ENCODE measurements around the gene RELL1. TPM values are rescaled to one million over a fixed set of nuclear protein-coding genes. Genes with fewer than 3 reads are reported as not detected.

Gene RELL1
- total RNA-seq, 1 experiment from 2014 or later, result 45.3 TPM

DNA sequence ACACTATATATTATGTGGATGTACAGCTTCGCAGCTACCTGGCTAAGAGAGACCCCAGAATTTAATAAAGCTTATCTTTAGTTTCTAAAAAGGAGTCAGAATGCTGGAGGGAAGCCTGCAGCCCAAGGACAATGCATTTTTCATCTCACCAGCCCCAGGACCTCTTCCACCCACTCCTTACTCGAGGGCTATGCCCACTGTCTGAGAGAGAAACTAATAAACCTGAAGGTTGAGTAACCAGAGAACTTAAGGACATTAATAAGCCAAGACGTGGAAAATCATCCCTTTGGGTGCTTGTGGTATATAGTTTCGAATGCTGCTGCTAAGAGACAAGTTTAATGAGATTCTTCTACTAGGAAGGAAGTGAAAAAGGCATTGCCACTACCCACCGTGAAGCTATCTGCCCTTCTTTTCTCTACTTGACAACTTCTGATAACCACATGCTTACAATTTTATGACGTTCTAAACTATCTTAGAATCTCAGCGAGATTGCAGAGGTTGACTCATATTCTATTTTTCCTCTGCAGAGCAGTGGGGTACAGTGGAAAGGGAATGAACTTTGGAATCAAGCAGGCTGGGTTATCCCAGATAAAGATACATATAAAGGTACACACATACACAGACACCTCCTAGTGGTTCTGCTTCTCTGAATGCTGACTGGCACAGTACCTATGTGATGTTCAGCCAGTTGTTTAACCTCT lies 3.3 kb downstream of the RELL1 start:
- POLR2A ChIA-PET, result no interaction called here
- Mint-ChIP-seq H3K36me3 (ENCODE audit: insufficient read depth, unreplicated experiment) (peaks cover 27% of the 10 kb centered on the region), H3K27ac (ENCODE audit: unreplicated experiment) (peak overlapping the region; percentile 74), H3K9me3 (ENCODE audit: unreplicated experiment) (no peaks in the 10 kb centered on the region), H3K4me3 (ENCODE audit: unreplicated experiment) (peak overlapping the region; percentile 54), H3K27me3 (ENCODE audit: insufficient read depth, unreplicated experiment) (no peaks in the 10 kb centered on the region), H3K4me1 (ENCODE audit: low read depth, unreplicated experiment) (peaks cover 23% of the 10 kb centered on the region)
- Histone ChIP-seq H3K4me1 (peaks cover 61% of the 10 kb centered on the region), H3K27me3 (replicated peaks; ENCODE audit: control insufficient read depth, insufficient read depth, low read length) (no peaks in the 10 kb centered on the region), H3K4me3 (ENCODE audit: low read depth, low read length) (peak overlapping the region; percentile 20; the same call in 1 of the 2 replicates), H3K36me3 (ENCODE audit: control insufficient read depth, insufficient read depth, low read length) (no peaks in the 10 kb centered on the region), H3K9me3 (no peaks in the 10 kb centered on the region)
- TF ChIP-seq CTCF (IDR thresholded peaks at IDR 0.05; ENCODE audit: insufficient read depth in 1 of 2, low read depth in 1 of 2, low read length in 1 of 2, severe bottlenecking in 1 of 2, unreplicated experiment in 1 of 2), result peak in 1 of 2 experiments; percentile 56
- CTCF ChIA-PET, result interaction anchor here (0.7 to 1.5 kb wide), 2 partner anchors 80 to 119 kb away, joined by 4 to 7 read pairs; no protein-coding TSS in a partner anchor
- intact Hi-C loops (cut with micrococcal nuclease; ENCODE audit: unreplicated experiment), result loop anchor here (1.0 kb wide), 2 partner anchors 35 to 229 kb away; no protein-coding TSS in a partner anchor
- TSS peak; percentile 0 for BruUV-seq (replicated peaks)
- peak; percentile 55 to 56 for DNase-seq

DNA sequence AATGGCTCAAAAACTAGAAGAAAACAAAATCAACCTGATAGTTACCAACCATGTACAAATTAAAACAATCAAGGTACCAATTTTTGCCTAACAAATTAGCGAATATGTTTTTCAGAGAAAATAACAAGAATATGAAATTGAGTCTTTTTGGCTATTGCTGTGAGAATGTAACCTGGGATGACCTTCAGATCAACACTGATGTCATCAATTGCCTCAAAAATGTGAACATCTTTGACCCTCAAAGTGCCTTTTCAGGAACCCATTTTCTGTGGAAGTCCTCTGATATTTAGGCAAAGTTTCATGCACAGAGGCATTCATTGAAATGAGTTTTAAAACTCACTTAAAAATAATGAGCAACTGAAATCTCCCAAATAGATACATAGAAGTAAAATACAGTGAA lies 6.1 kb downstream of the RELL1 start:
- no peaks in the 10 kb centered on the region for H3K9me3 ChIP-seq
- DNase-seq, result no peak
- no TSS peak for BruUV-seq (replicated peaks)
- Mint-ChIP-seq H3K27ac (ENCODE audit: unreplicated experiment) (no peak overlapping the region), H3K4me3 (ENCODE audit: unreplicated experiment) (no peak overlapping the region), H3K36me3 (ENCODE audit: insufficient read depth, unreplicated experiment) (peaks cover 9% of the 10 kb centered on the region), H3K9me3 (ENCODE audit: unreplicated experiment) (no peaks in the 10 kb centered on the region), H3K27me3 (ENCODE audit: insufficient read depth, unreplicated experiment) (no peaks in the 10 kb centered on the region), H3K4me1 (ENCODE audit: low read depth, unreplicated experiment) (peaks cover 20% of the 10 kb centered on the region)
- H3K27me3 ChIP-seq (replicated peaks; ENCODE audit: control insufficient read depth, insufficient read depth, low read length), result no peaks in the 10 kb centered on the region
- peaks cover 2% of the 10 kb centered on the region; the same call in 1 of the 2 replicates for H3K36me3 ChIP-seq (ENCODE audit: control insufficient read depth, insufficient read depth, low read length)
- no peak overlapping the region for H3K4me3 ChIP-seq (ENCODE audit: low read depth, low read length)
- POLR2A ChIA-PET, result no interaction called here
- CTCF ChIA-PET, result no interaction called here
- intact Hi-C loops (cut with micrococcal nuclease; ENCODE audit: unreplicated experiment), result no loop called here
- TF ChIP-seq CTCF (IDR thresholded peaks at IDR 0.05; ENCODE audit: insufficient read depth in 1 of 2, low read depth in 1 of 2, low read length in 1 of 2, severe bottlenecking in 1 of 2, unreplicated experiment in 1 of 2), result no peak
- H3K4me1 ChIP-seq, result peaks cover 85% of the 10 kb centered on the region

DNA sequence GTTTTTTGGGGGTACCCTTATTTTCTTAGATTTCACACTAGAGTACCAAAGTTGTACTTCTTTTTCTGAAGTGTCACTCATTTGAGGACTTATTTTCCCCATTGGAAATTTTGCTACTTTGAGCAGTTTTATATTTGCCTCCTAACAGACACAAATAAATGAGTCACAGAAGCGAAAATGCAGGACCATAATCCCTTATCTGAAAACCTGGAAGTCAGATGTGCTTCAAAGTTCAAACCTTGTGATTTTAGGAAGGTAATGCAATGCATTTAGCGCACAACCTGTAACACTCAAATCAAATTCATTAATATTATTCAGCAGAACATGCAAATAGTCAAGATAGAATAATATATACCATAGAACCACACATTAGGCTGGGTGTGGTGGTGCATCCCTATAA lies 6.9 kb downstream of the RELL1 start:
- Histone ChIP-seq H3K4me3 (ENCODE audit: low read depth, low read length) (no peak overlapping the region), H3K36me3 (ENCODE audit: control insufficient read depth, insufficient read depth, low read length) (peaks cover 2% of the 10 kb centered on the region; the same call in 1 of the 2 replicates), H3K9me3 (no peaks in the 10 kb centered on the region), H3K4me1 (peaks cover 86% of the 10 kb centered on the region), H3K27me3 (replicated peaks; ENCODE audit: control insufficient read depth, insufficient read depth, low read length) (no peaks in the 10 kb centered on the region)
- no peak for DNase-seq
- intact Hi-C loops (cut with micrococcal nuclease; ENCODE audit: unreplicated experiment), result no loop called here
- ChIA-PET POLR2A (no interaction called here), CTCF (no interaction called here)
- TF ChIP-seq CTCF (IDR thresholded peaks at IDR 0.05; ENCODE audit: insufficient read depth in 1 of 2, low read depth in 1 of 2, low read length in 1 of 2, severe bottlenecking in 1 of 2, unreplicated experiment in 1 of 2), result no peak
- no TSS peak for BruUV-seq (replicated peaks)
- Mint-ChIP-seq H3K4me3 (ENCODE audit: unreplicated experiment) (no peak overlapping the region), H3K4me1 (ENCODE audit: low read depth, unreplicated experiment) (peaks cover 23% of the 10 kb centered on the region), H3K27me3 (ENCODE audit: insufficient read depth, unreplicated experiment) (no peaks in the 10 kb centered on the region), H3K9me3 (ENCODE audit: unreplicated experiment) (no peaks in the 10 kb centered on the region), H3K27ac (ENCODE audit: unreplicated experiment) (no peak overlapping the region), H3K36me3 (ENCODE audit: insufficient read depth, unreplicated experiment) (peaks cover 9% of the 10 kb centered on the region)

Data from Caco-2 (cell line).